ENCODE measurements around the gene LRRC42. TPM values are rescaled to one million over a fixed set of nuclear protein-coding genes. Genes with fewer than 3 reads are reported as not detected.

The LRRC42 gene
- total RNA-seq, 2 donors from 2014 or later = 2.3 to 17.1 TPM

- Histone ChIP-seq H3K27ac (peak overlapping the region in 3 of 4 donors; percentile 84 to 92 (median 87)), H3K36me3 (replicated peaks in 1 of 2; ENCODE audit: insufficient read depth in 1 of 2, low read depth in 2 of 2) (no peaks in the 10 kb centered on the region), H3K9me3 (no peaks in the 10 kb centered on the region), H3K27me3 (no peaks in the 10 kb centered on the region), H3K4me1 (peaks cover 23% of the 10 kb centered on the region), H3K4me3 (peak overlapping the region in 1 of 2 donors; percentile 62)
- ATAC-seq = no peak
- no peak for DNase-seq
- WGBS, 2 donors = 58 to 59% methylated on average over 19 to 20 of the region's 20 CpGs
- intact Hi-C loops (cut with DNase I) = no loop called here
- TF ChIP-seq POLR2A (IDR thresholded peaks at IDR 0.05) (no peak), CTCF (IDR thresholded peaks at IDR 0.05) (no peak)
Observed at GRCh38 chr1:53944469-53945182, 1.5 kb upstream of the LRRC42 start.

GRCh38 chr1:53945183-53945432 is 1.0 kb upstream of the LRRC42 start:
- Histone ChIP-seq H3K36me3 (replicated peaks in 1 of 2; ENCODE audit: insufficient read depth in 1 of 2, low read depth in 2 of 2) (no peaks in the 10 kb centered on the region), H3K4me3 (peak overlapping the region; percentile 49 to 62), H3K4me1 (peaks cover 23% of the 10 kb centered on the region), H3K27ac (peak overlapping the region; percentile 84 to 92 (median 87)), H3K9me3 (no peaks in the 10 kb centered on the region), H3K27me3 (no peaks in the 10 kb centered on the region)
- no peak for DNase-seq
- no peak for ATAC-seq
- 1% methylated on average over 15 to 16 of the region's 16 CpGs for WGBS, 2 donors
- TF ChIP-seq CTCF (IDR thresholded peaks at IDR 0.05) (no peak), POLR2A (IDR thresholded peaks at IDR 0.05) (no peak)
- intact Hi-C loops (cut with DNase I) = no loop called here

GRCh38 chr1:53945433-53946251 is 508 bp upstream of the LRRC42 start, which contains the start of gene IFT25:
TSS of gene IFT25 (minus strand) at chr1:53945699. CDS start at chr1:53940082, 5,617 bp downstream.
- Histone ChIP-seq H3K36me3 (replicated peaks in 1 of 2; ENCODE audit: insufficient read depth in 1 of 2, low read depth in 2 of 2) (no peaks in the 10 kb centered on the region), H3K27me3 (no peaks in the 10 kb centered on the region), H3K4me1 (peaks cover 23% of the 10 kb centered on the region), H3K9me3 (no peaks in the 10 kb centered on the region), H3K27ac (peak within 1 kb of the TSS; percentile 84 to 92 (median 87)), H3K4me3 (peak within 1 kb of the TSS; percentile 74 to 89)
- intact Hi-C loops (cut with DNase I) = no loop called here
- TF ChIP-seq POLR2A (IDR thresholded peaks at IDR 0.05) (peak; percentile 72 to 87 (median 85)), CTCF (IDR thresholded peaks at IDR 0.05) (no peak)
- peak; percentile 86 for ATAC-seq
- 0 to 1% methylated on average over 8 to 76 of the region's 90 CpGs for WGBS, 2 donors
- DNase-seq = peak; percentile 96 to 99 (median 98)

- Histone ChIP-seq H3K36me3 (replicated peaks in 1 of 2; ENCODE audit: insufficient read depth in 1 of 2, low read depth in 2 of 2) (peaks cover 0 to 1% of the 10 kb centered on the region in 2 donors), H3K27me3 (no peaks in the 10 kb centered on the region), H3K9me3 (no peaks in the 10 kb centered on the region), H3K27ac (peak overlapping the region in 3 of 4 donors; percentile 84 to 92 (median 86)), H3K4me1 (peaks cover 23% of the 10 kb centered on the region), H3K4me3 (no peak overlapping the region)
- ATAC-seq (no peak), DNase-seq (no peak)
- intact Hi-C loops (cut with DNase I) = no loop called here
- WGBS, 2 donors = 40 to 48% methylated on average over 6 of the region's 6 CpGs
- TF ChIP-seq POLR2A (IDR thresholded peaks at IDR 0.05) (no peak), CTCF (IDR thresholded peaks at IDR 0.05) (no peak)
Observed at GRCh38 chr1:53947172-53947907, 1.2 kb downstream of the LRRC42 start.
